ENCODE results near the gene PCDH12. TPM values are rescaled to one million over a fixed set of nuclear protein-coding genes. Genes with fewer than 3 reads are reported as not detected.

The PCDH12 gene
- total RNA-seq, 1 donor from 2014 or later: under 0.01 TPM

DNA sequence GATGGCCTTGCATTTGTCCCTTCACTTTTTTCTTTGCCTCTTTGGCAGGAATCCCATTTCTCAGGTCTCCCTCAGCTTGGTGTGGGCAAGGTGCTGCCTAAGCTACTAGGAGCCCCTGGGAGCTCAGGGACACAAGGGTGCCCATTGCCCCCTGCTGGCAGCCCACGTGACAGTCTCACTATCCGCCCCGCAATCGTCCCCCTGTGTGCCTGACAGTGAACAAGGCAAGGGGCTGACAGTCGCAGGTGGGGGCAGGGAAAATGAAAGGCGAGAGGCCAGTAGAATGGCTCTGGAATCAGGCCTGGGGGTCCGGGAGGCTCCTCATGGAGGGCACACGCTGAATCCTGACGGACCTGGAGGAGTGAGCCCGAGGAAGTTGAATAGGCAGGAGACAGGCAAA is 2.0 kb upstream of the PCDH12 start:
- no peak for DNase-seq (ENCODE audit: low read depth)
- TF ChIP-seq, protein P1, sequence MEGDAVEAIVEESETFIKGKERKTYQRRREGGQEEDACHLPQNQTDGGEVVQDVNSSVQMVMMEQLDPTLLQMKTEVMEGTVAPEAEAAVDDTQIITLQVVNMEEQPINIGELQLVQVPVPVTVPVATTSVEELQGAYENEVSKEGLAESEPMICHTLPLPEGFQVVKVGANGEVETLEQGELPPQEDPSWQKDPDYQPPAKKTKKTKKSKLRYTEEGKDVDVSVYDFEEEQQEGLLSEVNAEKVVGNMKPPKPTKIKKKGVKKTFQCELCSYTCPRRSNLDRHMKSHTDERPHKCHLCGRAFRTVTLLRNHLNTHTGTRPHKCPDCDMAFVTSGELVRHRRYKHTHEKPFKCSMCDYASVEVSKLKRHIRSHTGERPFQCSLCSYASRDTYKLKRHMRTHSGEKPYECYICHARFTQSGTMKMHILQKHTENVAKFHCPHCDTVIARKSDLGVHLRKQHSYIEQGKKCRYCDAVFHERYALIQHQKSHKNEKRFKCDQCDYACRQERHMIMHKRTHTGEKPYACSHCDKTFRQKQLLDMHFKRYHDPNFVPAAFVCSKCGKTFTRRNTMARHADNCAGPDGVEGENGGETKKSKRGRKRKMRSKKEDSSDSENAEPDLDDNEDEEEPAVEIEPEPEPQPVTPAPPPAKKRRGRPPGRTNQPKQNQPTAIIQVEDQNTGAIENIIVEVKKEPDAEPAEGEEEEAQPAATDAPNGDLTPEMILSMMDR (conservative IDR thresholded peaks at IDR 0.05; ENCODE audit: low read depth, low read length): peak; percentile 52
- no peak overlapping the region for H3K4me3 ChIP-seq (ENCODE audit: low read depth, low read length)

- TF ChIP-seq, protein P1 (conservative IDR thresholded peaks at IDR 0.05; ENCODE audit: low read depth, low read length): no peak
- no peak overlapping the region for H3K4me3 ChIP-seq (ENCODE audit: low read depth, low read length)
- no peak for DNase-seq (ENCODE audit: low read depth)
Measured at GRCh38 chr5:141958546-141959172, 657 bp upstream of the PCDH12 start.

- DNase-seq (ENCODE audit: low read depth): no peak
- TF ChIP-seq, protein P1 (conservative IDR thresholded peaks at IDR 0.05; ENCODE audit: low read depth, low read length): no peak
- no peak overlapping the region for H3K4me3 ChIP-seq (ENCODE audit: low read depth, low read length)
Measured at GRCh38 chr5:141957367-141957996, 520 bp downstream of the PCDH12 start.

DNA sequence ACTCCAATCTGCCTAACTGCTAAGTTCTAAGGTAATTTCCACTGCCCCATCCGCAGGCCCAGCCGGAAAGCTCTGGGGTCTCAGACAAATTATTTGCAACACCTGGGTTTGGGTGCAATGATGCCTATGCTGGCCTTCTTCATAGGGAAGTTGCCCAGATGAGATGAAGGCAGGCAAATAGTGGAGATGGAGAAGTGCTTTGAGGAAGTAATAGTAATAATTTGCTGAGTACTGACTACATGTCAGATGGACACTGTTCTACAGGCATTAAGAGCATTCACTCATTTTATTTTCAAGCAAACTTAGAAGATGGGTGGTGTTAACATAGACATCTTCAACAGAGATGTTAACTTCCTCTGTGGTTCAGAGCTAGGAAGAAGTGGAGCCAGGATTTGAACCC is 3.8 kb downstream of the PCDH12 start:
- no peak overlapping the region for H3K4me3 ChIP-seq (ENCODE audit: low read depth, low read length)
- TF ChIP-seq, protein P1 (conservative IDR thresholded peaks at IDR 0.05; ENCODE audit: low read depth, low read length): no peak
- no peak for DNase-seq (ENCODE audit: low read depth)

DNA sequence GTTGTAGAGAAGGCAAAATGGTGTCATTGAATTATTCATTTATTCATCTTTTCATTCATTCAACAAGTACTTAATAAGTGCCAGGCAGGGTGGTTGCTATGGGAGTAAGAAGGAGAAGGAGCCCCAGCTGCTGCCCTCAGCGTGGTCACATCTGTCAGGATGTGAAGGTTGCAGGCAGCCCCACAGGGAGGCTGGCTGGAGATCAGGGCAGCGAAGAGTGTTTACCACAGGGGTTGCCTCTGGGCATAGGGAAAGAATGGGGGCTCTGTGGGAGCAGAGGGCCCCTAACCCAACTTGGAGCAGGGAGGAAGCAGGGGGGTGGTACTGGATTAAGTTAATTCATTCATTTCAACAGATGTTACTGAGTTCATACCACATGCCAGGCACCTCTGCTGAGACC is 6.0 kb downstream of the PCDH12 start:
- DNase-seq (ENCODE audit: low read depth): no peak
- TF ChIP-seq, protein P1 (conservative IDR thresholded peaks at IDR 0.05; ENCODE audit: low read depth, low read length): no peak
- no peak overlapping the region for H3K4me3 ChIP-seq (ENCODE audit: low read depth, low read length)

GRCh38 chr5:141951332-141951781 is 6.6 kb downstream of the PCDH12 start:
- TF ChIP-seq, protein P1 (conservative IDR thresholded peaks at IDR 0.05; ENCODE audit: low read depth, low read length): peak; percentile 45
- no peak for DNase-seq (ENCODE audit: low read depth)
- H3K4me3 ChIP-seq (ENCODE audit: low read depth, low read length): no peak overlapping the region
